NCI-H1417 treated with DMSO at 0.1 percent for 48 hours (cell line): ENCODE data around the gene C3orf70.

ENCODE experiments used
- DNase-seq: peaks from one replicate; lab custom pipeline; 2025; lab: John Stamatoyannopoulos, UW

The C3orf70 gene

DNA sequence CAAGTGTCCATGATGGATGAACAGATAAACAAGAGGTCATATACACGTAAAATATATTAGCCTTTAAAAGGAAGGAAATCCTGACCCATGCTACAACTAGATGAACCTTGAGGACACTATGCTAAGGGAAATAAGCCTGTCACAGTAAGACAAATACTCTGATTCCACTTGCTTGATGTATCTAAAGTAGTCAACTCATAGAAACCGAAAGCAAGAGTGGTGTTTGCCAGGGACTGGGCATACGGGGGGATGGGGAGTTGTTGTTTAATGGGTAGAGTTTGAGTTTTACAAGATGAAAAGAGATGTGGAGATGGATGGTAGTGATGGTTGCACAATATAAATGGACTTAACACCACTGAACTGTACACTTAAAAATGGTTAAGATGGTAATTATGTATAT, 65.4 kb downstream of the C3orf70 start:
- DNase-seq: no peak

DNA sequence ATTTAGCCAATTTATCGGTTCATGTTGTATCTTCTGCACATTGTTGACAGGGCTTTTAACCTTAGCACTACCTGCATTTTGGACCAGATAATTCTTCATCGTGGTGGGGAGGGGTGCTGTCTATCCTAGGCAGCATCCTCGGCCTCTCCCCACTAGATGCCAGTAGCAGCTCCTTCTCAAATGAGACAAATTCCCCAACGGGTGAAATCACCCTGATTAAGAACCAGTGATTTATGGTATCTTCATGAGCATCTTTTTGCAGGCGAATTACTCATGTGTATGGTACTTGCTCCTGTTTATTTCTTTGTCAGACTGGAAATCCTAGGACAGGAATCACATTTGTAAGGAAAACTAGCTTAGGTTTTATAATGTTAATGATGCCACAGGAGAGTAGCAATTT, 68.0 kb downstream of the C3orf70 start:
- DNase-seq: no peak

DNA sequence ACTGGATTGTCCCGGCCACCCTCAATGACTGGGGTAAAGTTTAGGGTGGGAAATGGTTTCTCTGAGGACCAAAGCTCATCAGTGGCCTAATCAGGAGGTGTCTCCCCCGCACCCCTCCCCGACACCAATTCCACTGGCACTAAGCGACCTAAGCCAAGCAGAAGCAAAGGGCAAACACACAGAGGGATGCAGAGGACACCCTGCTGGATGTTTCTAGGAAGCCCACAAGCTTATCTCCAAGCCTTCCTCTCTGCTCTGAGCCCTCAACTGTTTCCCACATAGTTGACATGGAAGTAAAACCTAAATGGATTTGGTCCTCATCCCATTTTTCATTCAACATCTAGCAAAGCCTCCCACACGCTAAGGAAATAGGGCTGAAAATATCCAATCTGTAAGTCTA, 68.5 kb downstream of the C3orf70 start:
- DNase-seq: no peak

DNA sequence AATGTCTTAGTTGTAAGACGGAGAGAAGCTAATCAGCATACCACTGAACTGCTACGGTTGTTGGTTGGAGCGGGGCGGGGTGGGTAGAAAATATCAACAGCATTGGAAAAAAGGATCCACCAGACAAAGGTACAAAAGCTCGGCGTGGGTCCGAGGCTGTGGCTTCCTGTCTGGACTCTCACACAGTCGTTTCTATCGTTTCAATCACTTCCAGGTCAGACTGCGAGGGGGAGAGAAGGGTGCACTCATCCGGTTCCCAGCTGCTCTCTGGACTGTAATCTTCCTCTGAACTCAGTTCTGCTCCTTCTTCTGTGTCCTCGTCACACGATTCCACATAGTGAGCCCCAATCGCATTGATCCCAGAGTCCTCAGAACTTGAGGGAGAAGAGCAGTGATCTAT, 70.0 kb downstream of the C3orf70 start:
- DNase-seq: no peak

DNA sequence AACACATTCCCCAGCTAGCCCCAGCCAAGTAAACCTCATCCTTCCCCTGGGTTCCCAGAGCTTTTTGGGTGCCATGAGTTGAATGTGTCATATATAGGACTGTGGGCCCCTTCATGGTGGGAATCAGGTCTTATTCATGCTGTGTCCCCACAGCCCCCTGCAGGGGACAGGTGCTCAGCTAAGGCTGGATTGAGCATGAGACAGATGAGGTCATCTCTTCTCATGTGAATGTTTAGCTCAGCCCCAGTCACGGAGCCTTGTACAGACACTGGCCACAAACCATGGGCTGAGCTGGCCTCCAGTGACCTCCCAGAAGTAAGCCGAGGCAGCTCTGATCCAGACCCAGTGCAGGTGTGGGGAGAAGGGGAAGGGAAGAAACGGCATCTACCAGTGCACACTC, 70.7 kb downstream of the C3orf70 start:
- no peak for DNase-seq

GRCh38 chr3:185081521-185081920, 71.3 kb downstream of the C3orf70 start:
- DNase-seq: no peak

DNA sequence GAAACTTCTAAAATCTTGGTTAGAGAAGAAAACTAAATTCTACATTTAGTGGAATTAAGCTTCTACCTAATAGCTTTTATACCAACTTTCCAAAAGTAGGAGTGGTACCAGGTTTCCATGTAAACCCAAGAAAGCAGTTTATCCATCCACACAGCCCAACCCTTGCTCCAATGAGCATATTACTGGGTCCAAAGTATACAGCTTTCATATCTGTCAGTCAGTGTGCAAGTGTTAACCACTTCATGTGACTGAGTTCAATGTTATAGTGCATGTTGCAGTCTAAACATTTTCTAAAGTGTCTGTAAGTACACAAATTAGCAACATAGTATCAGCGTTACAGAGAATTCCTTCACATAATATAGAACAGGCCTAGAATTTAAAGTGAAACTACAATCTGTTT, 73.2 kb downstream of the C3orf70 start:
- no peak for DNase-seq

GRCh38 chr3:185076219-185076618, 76.6 kb downstream of the C3orf70 start:
- no peak for DNase-seq

DNA sequence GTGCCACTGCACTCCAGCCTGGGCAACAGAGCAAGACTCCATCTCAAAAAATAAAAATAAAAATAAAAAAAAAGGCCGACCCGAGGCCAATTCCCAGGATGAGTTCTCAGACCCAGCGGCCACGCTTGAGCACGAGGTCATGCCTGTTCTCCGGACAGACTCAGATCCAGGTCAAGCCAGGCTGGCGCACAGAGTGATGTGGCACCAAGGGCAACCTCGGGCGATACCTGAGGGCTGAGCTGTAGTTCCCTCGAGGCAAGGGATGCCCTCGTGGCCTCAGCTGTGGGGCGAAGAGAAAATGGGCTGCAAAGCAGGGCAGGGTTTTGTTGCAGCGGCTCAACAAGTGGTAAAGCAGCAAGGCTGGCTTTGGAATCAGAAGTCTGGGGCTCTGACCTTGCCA, 77.3 kb downstream of the C3orf70 start:
- DNase-seq: no peak

DNA sequence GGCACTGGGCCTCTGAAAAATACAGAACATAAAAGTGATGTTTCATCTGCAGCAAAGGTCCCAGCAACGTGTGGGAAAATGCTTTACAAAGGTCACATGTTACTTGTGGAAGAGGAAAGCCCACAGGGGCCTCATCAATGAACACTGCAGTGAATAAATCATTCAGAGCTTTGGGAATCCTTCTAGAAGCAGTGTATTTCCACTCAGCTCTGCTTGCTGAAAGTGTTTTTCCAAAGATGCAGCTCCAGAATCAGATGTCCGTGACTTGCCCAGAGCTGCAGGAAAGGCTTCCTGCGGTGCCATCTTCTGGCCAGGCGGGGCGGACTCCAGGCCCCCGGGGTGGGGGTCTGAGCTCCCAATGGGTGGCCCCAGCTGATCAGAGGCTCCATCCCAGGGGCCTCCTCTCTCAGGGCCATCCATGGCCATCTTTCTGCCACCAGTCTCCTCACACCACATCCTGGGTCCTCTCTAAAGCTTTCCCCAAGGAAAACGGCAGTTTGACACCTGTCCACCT, 81.5 kb downstream of the C3orf70 start:
- no peak for DNase-seq

DNA sequence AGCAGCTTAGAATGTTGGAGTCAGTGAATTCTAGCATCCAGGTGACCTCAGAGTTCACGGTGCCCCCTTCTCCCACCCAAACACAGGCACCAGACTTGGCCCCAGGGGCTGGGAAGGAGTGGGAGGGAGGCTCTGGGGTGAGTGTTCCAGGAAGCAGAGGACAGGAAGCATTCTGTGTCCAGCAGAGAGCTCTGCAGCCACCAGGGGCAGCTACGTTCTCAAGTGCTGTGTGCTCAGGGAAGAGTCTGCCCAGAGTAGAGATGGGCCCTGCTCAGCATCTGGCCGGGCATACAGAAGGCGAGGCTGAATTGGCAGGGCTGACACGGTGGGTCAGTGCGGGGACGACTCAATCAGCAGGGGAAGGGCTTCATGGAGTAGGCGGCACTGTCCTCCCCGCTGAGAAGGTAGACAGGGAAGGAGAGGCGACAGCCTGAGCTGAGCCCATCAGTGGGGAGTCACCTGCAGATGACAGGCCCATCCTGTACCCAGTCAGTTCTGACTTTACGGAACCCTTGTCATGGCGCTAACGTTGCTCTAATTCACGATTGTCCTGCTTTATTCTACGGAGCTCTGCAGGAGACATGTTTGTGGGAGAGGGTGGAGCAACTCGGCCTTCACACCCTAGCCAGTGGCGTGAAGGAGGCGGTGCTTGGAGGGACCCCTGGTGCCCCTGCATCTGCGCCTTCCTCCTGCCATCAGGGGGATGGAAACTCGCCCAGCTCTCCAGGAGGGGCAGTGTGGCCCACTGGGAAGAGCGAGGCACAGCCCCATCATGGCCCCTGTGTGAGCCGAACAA, 82.2 kb downstream of the C3orf70 start:
- no peak for DNase-seq

- DNase-seq: no peak
These were observed 83.5 kb downstream of the C3orf70 start for GRCh38 chr3:185069037-185070030.

DNA sequence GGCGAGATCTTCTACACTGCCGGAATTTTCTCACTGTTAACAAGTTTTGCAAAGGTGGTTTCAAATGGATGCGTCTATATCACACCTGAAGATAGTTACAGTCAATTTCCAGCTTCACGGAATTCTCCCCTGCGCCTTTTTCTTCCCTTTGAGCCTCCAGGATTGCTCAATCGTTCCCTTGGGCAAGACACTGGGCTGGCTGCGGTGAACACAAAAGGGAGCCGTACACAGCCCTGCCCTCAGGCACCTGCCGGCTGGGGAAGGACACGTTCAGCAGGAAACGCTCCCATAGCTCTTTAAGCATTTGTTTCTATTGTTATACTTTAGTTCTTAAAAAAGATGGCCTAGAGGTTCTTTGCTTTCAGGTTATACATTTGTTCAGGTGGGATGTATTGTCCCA, 85.7 kb downstream of the C3orf70 start:
- DNase-seq: no peak

DNA sequence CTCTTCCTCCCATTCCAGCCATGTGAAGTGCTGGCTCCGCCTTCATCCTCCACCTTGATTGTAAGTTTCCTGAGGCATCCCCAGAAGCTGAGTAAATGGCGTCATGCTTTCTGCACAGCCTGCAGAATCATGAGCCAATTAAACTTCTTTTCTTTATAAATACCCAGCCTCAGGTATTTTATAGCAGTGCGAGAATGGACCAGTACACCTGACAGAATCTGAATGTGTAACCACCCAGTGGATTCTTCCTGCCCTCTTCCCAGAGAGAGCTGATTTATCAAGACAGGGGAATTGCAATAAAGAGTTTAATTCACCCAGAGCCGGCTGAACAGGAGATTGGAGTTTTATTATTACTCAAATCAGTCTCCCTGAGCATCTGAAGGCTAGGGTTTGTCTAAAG, 86.6 kb downstream of the C3orf70 start:
- DNase-seq: no peak

GRCh38 chr3:185065059-185065458, 87.8 kb downstream of the C3orf70 start:
- no peak for DNase-seq

DNA sequence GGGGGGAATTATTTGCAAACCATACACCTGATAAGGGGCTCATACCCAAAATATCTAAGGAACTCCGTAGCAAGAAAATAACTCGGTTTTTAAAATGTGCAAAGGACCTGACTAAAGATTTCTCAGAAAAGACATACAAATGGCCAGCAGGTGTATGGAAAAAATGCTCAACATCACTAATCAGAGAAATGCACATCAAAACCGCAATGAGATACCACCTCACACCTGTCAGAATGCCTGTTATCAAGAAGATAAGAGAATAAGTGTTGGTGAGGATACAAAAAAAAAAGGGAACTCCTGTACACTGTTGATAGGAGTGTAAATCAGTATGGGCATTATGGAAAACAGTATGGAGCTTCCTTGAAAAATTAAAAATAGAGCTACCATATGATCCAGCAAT, 89.4 kb downstream of the C3orf70 start:
- DNase-seq: no peak

- DNase-seq: no peak
These were observed 90.7 kb downstream of the C3orf70 start for GRCh38 chr3:185062191-185062590.

- no peak for DNase-seq
These were observed 92.2 kb downstream of the C3orf70 start for GRCh38 chr3:185060655-185061054.

GRCh38 chr3:185059766-185060165, 93.1 kb downstream of the C3orf70 start:
- no peak for DNase-seq

- DNase-seq: no peak
These were observed 94.1 kb downstream of the C3orf70 start for GRCh38 chr3:185058796-185059195.

DNA sequence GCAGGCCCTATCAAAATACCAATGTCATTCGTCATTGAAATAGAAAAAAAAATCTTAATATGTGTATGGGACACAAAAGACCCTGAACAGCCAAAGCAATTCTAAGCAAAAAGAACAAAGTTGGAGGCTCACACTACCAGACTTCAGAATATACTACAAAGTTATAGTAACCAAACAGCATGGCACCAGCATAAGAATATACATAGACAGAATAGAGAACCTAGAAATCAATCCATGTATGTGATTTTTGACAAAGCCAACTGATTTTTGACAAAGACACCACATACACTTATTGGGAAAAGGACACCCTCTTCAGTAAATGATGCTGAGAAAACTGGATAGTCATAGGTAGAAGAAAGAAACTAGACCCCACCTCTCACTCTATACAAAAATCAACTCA, 95.0 kb downstream of the C3orf70 start:
- DNase-seq: no peak

DNA sequence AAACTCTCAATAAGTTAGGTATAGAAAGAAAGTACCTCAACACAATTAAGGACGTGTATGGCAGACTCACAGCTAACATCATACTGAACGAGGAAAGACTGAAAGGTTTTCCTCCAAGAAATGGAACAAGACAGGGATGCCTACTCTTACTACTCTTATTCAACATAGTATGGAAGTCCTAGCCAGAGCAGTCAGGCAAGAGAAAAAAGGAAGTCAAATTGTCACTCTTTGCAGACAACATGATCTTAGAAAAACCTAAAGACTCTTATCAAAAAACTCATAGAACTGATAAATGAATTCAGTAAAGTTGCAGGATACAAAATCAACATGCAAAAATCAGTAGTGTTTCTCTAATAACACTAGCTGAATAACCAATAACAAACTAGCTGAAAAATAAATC, 96.0 kb downstream of the C3orf70 start:
- DNase-seq: no peak

DNA sequence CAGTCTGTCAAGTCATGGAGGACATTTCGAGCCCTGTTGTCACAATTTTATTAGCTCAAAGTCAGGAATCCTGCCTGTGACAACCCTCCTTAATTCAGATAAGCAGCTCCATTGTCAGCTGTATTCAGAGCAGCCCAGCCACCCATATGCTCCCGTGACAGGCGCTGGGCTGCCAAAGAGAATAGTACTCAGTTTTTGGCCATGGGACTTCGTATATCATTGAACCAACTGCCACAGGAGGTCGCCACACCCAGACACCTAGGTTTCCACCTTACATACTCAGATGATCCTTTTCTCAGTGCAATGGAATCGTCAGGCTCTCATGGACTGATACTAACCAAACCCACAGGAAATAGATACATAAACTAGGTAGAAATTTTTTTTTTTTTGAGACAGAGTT, 100.2 kb downstream of the C3orf70 start:
- DNase-seq: no peak
